Measurements from ENCODE around the gene AFTPH.

- TF ChIP-seq POLR2AphosphoS5 (IDR thresholded peaks at IDR 0.05; ENCODE audit: low read depth, low read length) (no peak), POLR2A (IDR thresholded peaks at IDR 0.05; ENCODE audit: low read depth, low read length) (no peak), TAF1 (IDR thresholded peaks at IDR 0.05; ENCODE audit: low read depth, low read length) (no peak)
Observed at GRCh38 chr2:64574871-64575270, 50.7 kb downstream of the AFTPH start.

Data from GM12891 (cell line).